B cell (primary cell): ENCODE measurements around the gene PTPRN2. TPM values are rescaled to one million over a fixed set of nuclear protein-coding genes. Genes with fewer than 3 reads are reported as not detected.

ENCODE experiments used
- ATAC-seq: fragments of 200-7000 bp; cut with Tn5 transposase; one replicate; pipeline ENCODE4 v1.10.0; 2021; ENCODE audit warnings: low read depth, mild to moderate bottlenecking, moderate number of reproducible peaks, moderate library complexity
- CTCF ChIA-PET: fragments of 350-600 bp; sonication (Branson Sonifier 250); formaldehyde crosslinking; loops from one replicate; lab custom pipeline; 2021; ENCODE audit warnings: antibody characterized with exemption, inconsistent platforms; lab: Charles Lee
- POLR2A ChIA-PET: fragments of 350-600 bp; sonication (Branson Sonifier 250); formaldehyde crosslinking; loops from one replicate; lab custom pipeline; 2021; ENCODE audit warnings: antibody characterized with exemption; lab: Charles Lee
- DNase-seq: peaks from one replicate; pipeline ENCODE4 v3.0.0; 2013
- H2AFZ ChIP-seq: 2 replicates; pipeline ENCODE4 v1.6.1; 2012; ENCODE audit warnings: mild to moderate bottlenecking, low read depth, low read length; ENCODE audit not compliant: insufficient read depth, poor library complexity, severe bottlenecking
- H3K27ac ChIP-seq, 2 donors: 1 replicate in 1 of 2; 2 replicates in 1 of 2; pipeline ENCODE4 v1.5.1; 2012 to 2013; ENCODE audit warnings: low read length in 2 of 2, mild to moderate bottlenecking in 2 of 2, moderate library complexity in 1 of 2
- H3K27me3 ChIP-seq, 4 experiments: fragments of 200-600 bp in 1 of 4; sonication (generic) in 1 of 4; replicated peaks in 1 of 4; 1 replicate in 2 of 4; 2 replicates in 2 of 4; pipeline versions ENCODE4 v1.6.1 to v1.7.0; 2013 to 2016; ENCODE audit warnings: low read length in 3 of 4, mild to moderate bottlenecking in 2 of 4, mixed read lengths in 1 of 4, moderate library complexity in 1 of 4; ENCODE audit not compliant: insufficient read depth in 4 of 4, control insufficient read depth in 3 of 4; ENCODE audit errors: control extremely low read depth in 1 of 4
- H3K36me3 ChIP-seq, 2 experiments: replicated peaks in 1 of 2; 1 replicate in 1 of 2; 2 replicates in 1 of 2; pipeline versions ENCODE4 v1.6.1 to v1.7.1; 2013; ENCODE audit warnings: low read length in 1 of 2; ENCODE audit not compliant: insufficient read depth in 2 of 2, control insufficient read depth in 1 of 2; ENCODE audit errors: control extremely low read depth in 1 of 2, extremely low read depth in 1 of 2
- H3K4me1 ChIP-seq, 2 donors: fragments of 200-600 bp in 1 of 2; sonication (generic) in 1 of 2; 1 replicate in 1 of 2; 2 replicates in 1 of 2; pipeline versions ENCODE4 v1.5.1 to v1.6.1; 2013 to 2017; ENCODE audit warnings: low read length in 2 of 2; ENCODE audit not compliant: control insufficient read depth in 2 of 2, insufficient read depth in 2 of 2
- H3K4me2 ChIP-seq: replicated peaks from 2 replicates; pipeline ENCODE3; 2012; ENCODE audit warnings: mild to moderate bottlenecking, low read depth, low read length; ENCODE audit not compliant: poor library complexity, severe bottlenecking
- H3K4me3 ChIP-seq, 5 experiments: fragments of 200-600 bp in 1 of 5; sonication (generic) in 1 of 5; 1 replicate in 3 of 5; 2 replicates in 2 of 5; pipeline versions ENCODE4 v1.5.1 to v1.7.0; 2011 to 2016; ENCODE audit warnings: low read length in 4 of 5, mild to moderate bottlenecking in 4 of 5, low read depth in 2 of 5, control low read depth in 1 of 5, moderate library complexity in 1 of 5; ENCODE audit not compliant: insufficient read depth in 1 of 5; ENCODE audit errors: control extremely low read depth in 1 of 5, extremely low read depth in 1 of 5
- H3K79me2 ChIP-seq: fragments of 200-600 bp; sonication (generic); one replicate; pipeline ENCODE4 v1.6.0; 2016; ENCODE audit warnings: low read length; ENCODE audit not compliant: control insufficient read depth, insufficient read depth
- H3K9ac ChIP-seq: fragments of 200-600 bp; sonication (generic); 2 replicates; pipeline ENCODE4 v1.6.1; 2017; ENCODE audit warnings: mild to moderate bottlenecking, low read length, moderate library complexity
- H3K9me3 ChIP-seq, 3 donors: one replicate each; pipeline versions ENCODE4 v1.6.1 to v1.7.1; 2013; ENCODE audit warnings: low read length in 2 of 3; ENCODE audit not compliant: control insufficient read depth in 2 of 3, insufficient read depth in 1 of 3; ENCODE audit errors: control extremely low read depth in 1 of 3
- H4K20me1 ChIP-seq: 2 replicates; pipeline ENCODE4 v1.6.0; 2012; ENCODE audit warnings: mild to moderate bottlenecking, low read length; ENCODE audit not compliant: insufficient read depth, control insufficient read depth, poor library complexity, severe bottlenecking
- H3K27ac Mint-ChIP-seq: one replicate; pipeline ENCODE4 v1.8.0; 2021; ENCODE audit warnings: mixed read lengths
- H3K27me3 Mint-ChIP-seq: one replicate; pipeline ENCODE4 v1.8.0; 2021; ENCODE audit warnings: mixed read lengths
- H3K4me1 Mint-ChIP-seq: one replicate; pipeline ENCODE4 v1.8.0; 2021; ENCODE audit warnings: mixed read lengths
- H3K4me3 Mint-ChIP-seq: one replicate; pipeline ENCODE4 v1.8.0; 2021; ENCODE audit warnings: mixed read lengths
- H3K9me3 Mint-ChIP-seq: one replicate; pipeline ENCODE4 v1.8.0; 2022; ENCODE audit warnings: mixed read lengths; ENCODE audit not compliant: insufficient read depth
- CTCF ChIP-seq: fragments of 200-600 bp; IDR thresholded peaks from one replicate; pipeline ENCODE4 v1.8.0; 2022; ENCODE audit warnings: antibody characterized with exemption, mild to moderate bottlenecking
- EZH2 ChIP-seq: IDR thresholded peaks from 2 replicates; pipeline ENCODE4 v1.6.1; 2012; ENCODE audit warnings: borderline replicate concordance, low read depth, mild to moderate bottlenecking, moderate library complexity, low read length; ENCODE audit not compliant: insufficient read depth, poor library complexity, severe bottlenecking
- WGBS: methylation state at CpG from one replicate; pipeline ENCODE4 v1.1.5; 2013; ENCODE audit warnings: missing lambda C conversion rate; ENCODE audit not compliant: insufficient coverage; 5-methylcytosine and 5-hydroxymethylcytosine counted together
- intact Hi-C: fragments of 100-400 bp; cut with micrococcal nuclease; formaldehyde crosslinking; loops from one replicate; pipeline ENCODE4 v1.10.0; 2022
- polyA plus RNA-seq: library from polyadenylated mRNA; depleted of rRNA; stranded (reverse); fragments of >200 nt; gene quantifications from 2 replicates; pipeline ENCODE4 v1.2.3, GENCODE V29; 2012
- total RNA-seq, 2 donors: library from RNA; stranded (reverse); fragments of 120-200 nt in 1 of 2; gene quantifications; 1 replicate in 1 of 2; 2 replicates in 1 of 2; pipeline versions ENCODE4 v1.2.3 to v1.2.4, GENCODE V29; 2013 to 2022

Gene PTPRN2
- total and polyA plus RNA-seq, 2 donors (not counting 1 experiment from before 2014, with no cell fraction given) = 2.0 to 5.0 TPM

GRCh38 chr7:157686285-157686894, 901.2 kb downstream of the PTPRN2 start:
- Mint-ChIP-seq H3K4me3 (no peak overlapping the region), H3K27ac (no peak overlapping the region), H3K4me1 (peaks cover 8% of the 10 kb centered on the region), H3K9me3 (no peaks in the 10 kb centered on the region), H3K27me3 (peaks cover 51% of the 10 kb centered on the region)
- no peak overlapping the region for H3K4me3 ChIP-seq
- no peaks in the 10 kb centered on the region for H3K79me2 ChIP-seq
- ATAC-seq (no peak), DNase-seq (no peak)
- H3K27ac ChIP-seq = no peak overlapping the region
- no peaks in the 10 kb centered on the region for H4K20me1 ChIP-seq
- TF ChIP-seq CTCF = no peak
- TF ChIP-seq EZH2 = no peak
- H2AFZ ChIP-seq = no peak overlapping the region
- H3K4me1 ChIP-seq = peaks cover 3 to 8% of the 10 kb centered on the region in 2 donors
- H3K9me3 ChIP-seq = peaks cover 0 to 11% (median 0%) of the 10 kb centered on the region in 3 donors
- ChIA-PET CTCF (no interaction called here), POLR2A (no interaction called here)
- no peak overlapping the region for H3K9ac ChIP-seq
- H3K27me3 ChIP-seq = peaks cover 0 to 61% (median 30%) of the 10 kb centered on the region in 4 experiments
- intact Hi-C loops = no loop called here
- H3K4me2 ChIP-seq = no peak overlapping the region
- 8% methylated on average over 4 of the region's 13 CpGs for WGBS
- no peaks in the 10 kb centered on the region for H3K36me3 ChIP-seq

- WGBS = 10% methylated on average over 66 of the region's 77 CpGs
- Histone ChIP-seq H4K20me1 (no peaks in the 10 kb centered on the region), H3K27me3 (peaks cover 0 to 62% (median 30%) of the 10 kb centered on the region in 4 experiments), H3K27ac (no peak overlapping the region), H2AFZ (no peak overlapping the region), H3K9ac (no peak overlapping the region), H3K4me3 (no peak overlapping the region), H3K79me2 (no peaks in the 10 kb centered on the region), H3K36me3 (no peaks in the 10 kb centered on the region), H3K4me2 (no peak overlapping the region), H3K4me1 (peaks cover 3 to 8% of the 10 kb centered on the region in 2 donors), H3K9me3 (peaks cover 0 to 11% (median 0%) of the 10 kb centered on the region in 3 donors)
- ChIA-PET POLR2A (no interaction called here), CTCF (no interaction called here)
- Mint-ChIP-seq H3K27me3 (peaks cover 58% of the 10 kb centered on the region), H3K27ac (no peak overlapping the region), H3K4me1 (peaks cover 5% of the 10 kb centered on the region), H3K4me3 (no peak overlapping the region), H3K9me3 (no peaks in the 10 kb centered on the region)
- intact Hi-C loops = no loop called here
- TF ChIP-seq EZH2 (no peak), CTCF (no peak)
- ATAC-seq (no peak), DNase-seq (no peak)
Observed at GRCh38 chr7:157685430-157686284, 902.0 kb downstream of the PTPRN2 start.
